HepG2 (cell line): ENCODE data around the gene CAGE1. TPM values are rescaled to one million over a fixed set of nuclear protein-coding genes. Genes with fewer than 3 reads are reported as not detected.

Experiments
- ATAC-seq: fragments of 200-7000 bp; cut with Tn5 transposase; 3 replicates; pipeline ENCODE4 v1.9.1; 2020; ENCODE audit warnings: mild to moderate bottlenecking, moderate library complexity
- BruUV-seq: library from RNA; stranded (reverse); fragments of 400-500 nt; replicated peaks from 2 replicates; lab custom pipeline; 2021; lab: Mats Ljungman, UMichigan
- CTCF ChIA-PET: fragments of 300-600 bp; formaldehyde crosslinking; extraction: SDS; loops from one replicate; lab custom pipeline; 2021; ENCODE audit warnings: low total read pairs, inconsistent platforms, low intra/inter-chr PET ratio; lab: Yijun Ruan, JAX
- POLR2A ChIA-PET: fragments of 350-600 bp; sonication (Branson Sonifier 250); formaldehyde crosslinking; loops from one replicate; lab custom pipeline; 2020; ENCODE audit warnings: antibody characterized with exemption, inconsistent platforms; lab: Yijun Ruan, JAX
- DNase-seq: peaks from one replicate; pipeline ENCODE4 v3.0.0-alpha.2; 2015; ENCODE audit warnings: low spot score
- FAIRE-seq: peaks from 3 replicates; lab custom pipeline; 2011; peaks lifted over from hg19 to GRCh38; lab: Jason Lieb, UNC
- H2AFZ ChIP-seq: one replicate; pipeline ENCODE4 v1.6.1; 2011; ENCODE audit warnings: low read length, inconsistent platforms
- H3K27ac ChIP-seq: fragments of 300-600 bp; 3 replicates; pipeline ENCODE4 v1.8.0; 2011; ENCODE audit warnings: mixed run types, mild to moderate bottlenecking, mixed read lengths, low read length, inconsistent platforms; ENCODE audit not compliant: insufficient read depth; ENCODE audit errors: extremely low read length
- H3K27me3 ChIP-seq, 2 experiments: fragments of 200-600 bp in 1 of 2; 2 replicates in 1 of 2; 3 replicates in 1 of 2; pipeline versions ENCODE4 v1.6.0 to v1.8.0; 2011; ENCODE audit warnings: low read length in 2 of 2, mild to moderate bottlenecking in 2 of 2, moderate library complexity in 2 of 2, inconsistent platforms in 1 of 2; ENCODE audit not compliant: insufficient read depth in 2 of 2, control insufficient read depth in 1 of 2
- H3K36me3 ChIP-seq, 2 experiments: fragments of 200-600 bp in 1 of 2; replicated peaks in 1 of 2; 2 replicates in 1 of 2; 3 replicates in 1 of 2; pipeline versions ENCODE4 v1.5.1 to v1.8.0; 2011; ENCODE audit warnings: low read length in 2 of 2, inconsistent platforms in 1 of 2; ENCODE audit not compliant: insufficient read depth in 2 of 2, control insufficient read depth in 1 of 2
- H3K4me1 ChIP-seq: 2 replicates; pipeline ENCODE4 v1.5.1; 2012; ENCODE audit warnings: low read length, inconsistent platforms; ENCODE audit not compliant: insufficient read depth
- H3K4me2 ChIP-seq: 2 replicates; pipeline ENCODE4 v1.6.0; 2011; ENCODE audit warnings: low read depth, low read length, inconsistent platforms
- H3K4me3 ChIP-seq, 3 experiments: fragments of 200-600 bp in 1 of 3; sonication (generic), shearing (Covaris generic) in 1 of 3; replicated peaks in 1 of 3; 2 replicates each; pipeline ENCODE4 v1.5.1; 2011 to 2016; ENCODE audit warnings: low read length in 3 of 3, inconsistent platforms in 2 of 3, low read depth in 2 of 3, mild to moderate bottlenecking in 2 of 3, control low read depth in 1 of 3, mixed read lengths in 1 of 3; ENCODE audit not compliant: insufficient read depth in 1 of 3
- H3K79me2 ChIP-seq: one replicate; pipeline ENCODE4 v1.6.1; 2011; ENCODE audit warnings: low read length, inconsistent platforms; ENCODE audit not compliant: insufficient read depth
- H3K9ac ChIP-seq: 2 replicates; pipeline ENCODE4 v1.6.0; 2011; ENCODE audit warnings: mild to moderate bottlenecking, low read depth, low read length, inconsistent platforms; ENCODE audit not compliant: insufficient read depth
- H3K9me3 ChIP-seq: 2 replicates; pipeline ENCODE4 v1.5.1; 2012; ENCODE audit warnings: mild to moderate bottlenecking, low read length
- H4K20me1 ChIP-seq: 2 replicates; pipeline ENCODE4 v1.6.0; 2011; ENCODE audit warnings: inconsistent platforms, mild to moderate bottlenecking, low read length, moderate library complexity; ENCODE audit not compliant: insufficient read depth
- GLI4 ChIP-seq: sonication (generic); formaldehyde crosslinking; IDR thresholded peaks from 2 replicates; pipeline ENCODE4 v1.5.1; 2020; ENCODE audit warnings: missing genetic modification reagents, mild to moderate bottlenecking, moderate library complexity, borderline replicate concordance
- MYPOP ChIP-seq: sonication (generic); formaldehyde crosslinking; IDR thresholded peaks from 2 replicates; pipeline ENCODE4 v1.8.1; 2023; ENCODE audit warnings: mild to moderate bottlenecking, moderate library complexity, missing genetic modification reagents
- POLR2G ChIP-seq: fragments of 200-400 bp; formaldehyde crosslinking; IDR thresholded peaks from 2 replicates; pipeline ENCODE4 v1.6.1; 2018; ENCODE audit warnings: mild to moderate bottlenecking, low read depth, low read length, moderate library complexity
- PRDM10 ChIP-seq: sonication (generic); formaldehyde crosslinking; IDR thresholded peaks from 2 replicates; pipeline ENCODE4 v1.4.0; 2020; ENCODE audit warnings: low read depth, missing genetic modification reagents
- RBM22 ChIP-seq: fragments of 200-400 bp; formaldehyde crosslinking; optimal IDR thresholded peaks from 2 replicates; pipeline ENCODE3; 2017; ENCODE audit warnings: mild to moderate bottlenecking, low read length, moderate library complexity
- RFX5 ChIP-seq: IDR thresholded peaks from 2 replicates; pipeline ENCODE4 v1.6.1; 2011; ENCODE audit warnings: low read depth, low read length, improper control_type of control experiment
- SSRP1 ChIP-seq: IDR thresholded peaks from 2 replicates; pipeline ENCODE4 v1.6.1; 2016; ENCODE audit warnings: control low read depth
- TP53 ChIP-seq: sonication (generic); formaldehyde crosslinking; conservative IDR thresholded peaks from 2 replicates; pipeline ENCODE4 v1.4.0; 2020; ENCODE audit warnings: missing genetic modification reagents
- ZNF782 ChIP-seq: sonication (generic); formaldehyde crosslinking; IDR thresholded peaks from 2 replicates; pipeline ENCODE4 v1.4.0; 2020; ENCODE audit warnings: missing genetic modification reagents, mild to moderate bottlenecking, borderline replicate concordance
- WGBS: methylation state at CpG from one replicate; pipeline ENCODE4 v1.1.6; 2017; ENCODE audit warnings: low lambda C conversion rate; 5-methylcytosine and 5-hydroxymethylcytosine counted together
- in situ Hi-C: cut with HindIII; loops from 2 replicates; pipeline ENCODE4 v1.10.0; 2017; ENCODE audit warnings: low pct_unique_long_range_greater_than_20kb; ENCODE audit not compliant: extremely low pct_ligation_motif_present
- intact Hi-C: fragments of 100-400 bp; cut with micrococcal nuclease; formaldehyde crosslinking; loops from one replicate; pipeline ENCODE4 v1.10.0; 2022; ENCODE audit not compliant: unreplicated experiment
- polyA plus RNA-seq, 8 experiments: library from polyadenylated mRNA; depleted of rRNA in 3 of 8; stranded (reverse) in 7 of 8; unstranded in 1 of 8; fragments of >200 nt; fragmentation: Illumina TruSeq in 4 of 8; extraction: Trizol in 4 of 8; gene quantifications; 2 replicates each; pipeline versions ENCODE4 v1.2.1 to v1.2.3, GENCODE V29; 2011 to 2016; ENCODE audit warnings: low read depth in 4 of 8, missing spikeins in 1 of 8, mixed read lengths in 1 of 8; ENCODE audit not compliant: insufficient read depth in 1 of 8
- total RNA-seq, 5 experiments: library from RNA; depleted of rRNA; stranded (reverse); fragments of >200 nt; fragmentation: Illumina TruSeq; extraction: Trizol; gene quantifications; 2 replicates each; pipeline ENCODE4 v1.2.3, GENCODE V29; 2016; ENCODE audit warnings: low read depth in 1 of 5
- TF ChIP-seq, protein P1 (sequence below): sonication (generic); formaldehyde crosslinking; IDR thresholded peaks from 2 replicates; pipeline ENCODE4 v1.5.0; 2020; ENCODE audit warnings: mild to moderate bottlenecking, missing genetic modification reagents, borderline replicate concordance
- TF ChIP-seq, protein P2 (sequence below): sonication (generic); formaldehyde crosslinking; IDR thresholded peaks from 2 replicates; pipeline ENCODE4 v1.5.0; 2020; ENCODE audit warnings: missing genetic modification reagents

Gene CAGE1
- total and polyA plus RNA-seq, 2 of the 13 experiments (the other 11 are each of a cell fraction or from before 2014, with no cell fraction given) = 0.03 to 0.15 TPM

DNA sequence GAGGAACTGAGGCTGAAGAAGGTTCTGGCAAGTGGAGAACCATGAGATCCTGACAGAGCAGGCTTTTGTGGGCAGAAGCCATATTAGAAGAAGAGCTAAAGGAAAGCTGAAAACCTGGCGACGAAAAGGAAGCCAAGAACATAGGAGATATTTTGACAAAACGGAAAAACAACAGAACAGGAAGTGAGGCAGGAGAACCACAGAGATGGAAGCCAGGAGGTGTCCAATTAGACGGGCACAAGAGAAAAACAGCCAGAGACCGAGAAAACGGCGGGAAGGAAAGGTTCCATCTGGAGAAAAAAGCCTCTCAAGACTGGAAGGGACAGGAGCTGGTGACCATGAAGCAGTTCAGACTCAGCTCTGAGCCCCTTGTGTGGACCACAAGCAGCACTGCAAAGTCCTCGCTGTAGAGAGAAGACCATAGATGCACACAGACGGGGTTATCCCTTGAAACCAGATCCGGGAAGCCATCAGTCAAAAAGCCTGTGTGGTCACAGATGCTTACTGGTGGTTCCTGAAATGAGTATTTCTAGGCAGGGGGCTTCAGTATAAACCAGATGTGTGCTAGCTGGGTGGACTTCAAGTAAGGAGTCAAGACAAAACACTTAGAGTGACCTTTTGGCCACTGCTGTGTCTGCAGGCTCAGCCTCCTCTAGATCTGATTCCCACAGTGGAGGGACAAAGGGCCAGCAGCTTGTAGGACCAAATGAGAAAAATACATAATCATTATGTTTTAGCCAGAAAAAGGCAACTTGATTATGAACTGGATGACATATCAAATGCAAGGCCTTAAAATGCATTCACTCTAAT, 107.2 kb downstream of the CAGE1 start:
- no peaks in the 10 kb centered on the region for H3K4me1 ChIP-seq
- no peaks in the 10 kb centered on the region for H3K79me2 ChIP-seq
- H3K9me3 ChIP-seq = no peaks in the 10 kb centered on the region
- no TSS peak for BruUV-seq
- no peak overlapping the region for H3K4me2 ChIP-seq
- H2AFZ ChIP-seq = no peak overlapping the region
- intact Hi-C loops (no loop called here), in situ Hi-C loops (loop anchor here (10.0 kb wide), 1 partner anchor 332 kb away; no protein-coding TSS in a partner anchor)
- ATAC-seq (peak; percentile 11), FAIRE-seq (no peak), DNase-seq (no peak)
- TF ChIP-seq, protein P1, sequence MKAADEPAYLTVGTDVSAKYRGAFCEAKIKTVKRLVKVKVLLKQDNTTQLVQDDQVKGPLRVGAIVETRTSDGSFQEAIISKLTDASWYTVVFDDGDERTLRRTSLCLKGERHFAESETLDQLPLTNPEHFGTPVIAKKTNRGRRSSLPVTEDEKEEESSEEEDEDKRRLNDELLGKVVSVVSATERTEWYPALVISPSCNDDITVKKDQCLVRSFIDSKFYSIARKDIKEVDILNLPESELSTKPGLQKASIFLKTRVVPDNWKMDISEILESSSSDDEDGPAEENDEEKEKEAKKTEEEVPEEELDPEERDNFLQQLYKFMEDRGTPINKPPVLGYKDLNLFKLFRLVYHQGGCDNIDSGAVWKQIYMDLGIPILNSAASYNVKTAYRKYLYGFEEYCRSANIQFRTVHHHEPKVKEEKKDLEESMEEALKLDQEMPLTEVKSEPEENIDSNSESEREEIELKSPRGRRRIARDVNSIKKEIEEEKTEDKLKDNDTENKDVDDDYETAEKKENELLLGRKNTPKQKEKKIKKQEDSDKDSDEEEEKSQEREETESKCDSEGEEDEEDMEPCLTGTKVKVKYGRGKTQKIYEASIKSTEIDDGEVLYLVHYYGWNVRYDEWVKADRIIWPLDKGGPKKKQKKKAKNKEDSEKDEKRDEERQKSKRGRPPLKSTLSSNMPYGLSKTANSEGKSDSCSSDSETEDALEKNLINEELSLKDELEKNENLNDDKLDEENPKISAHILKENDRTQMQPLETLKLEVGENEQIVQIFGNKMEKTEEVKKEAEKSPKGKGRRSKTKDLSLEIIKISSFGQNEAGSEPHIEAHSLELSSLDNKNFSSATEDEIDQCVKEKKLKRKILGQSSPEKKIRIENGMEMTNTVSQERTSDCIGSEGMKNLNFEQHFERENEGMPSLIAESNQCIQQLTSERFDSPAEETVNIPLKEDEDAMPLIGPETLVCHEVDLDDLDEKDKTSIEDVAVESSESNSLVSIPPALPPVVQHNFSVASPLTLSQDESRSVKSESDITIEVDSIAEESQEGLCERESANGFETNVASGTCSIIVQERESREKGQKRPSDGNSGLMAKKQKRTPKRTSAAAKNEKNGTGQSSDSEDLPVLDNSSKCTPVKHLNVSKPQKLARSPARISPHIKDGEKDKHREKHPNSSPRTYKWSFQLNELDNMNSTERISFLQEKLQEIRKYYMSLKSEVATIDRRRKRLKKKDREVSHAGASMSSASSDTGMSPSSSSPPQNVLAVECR (CRISPR knock-in tag) = no peak
- TF ChIP-seq SSRP1 (CRISPR knock-in tag) = peak; percentile 52; the same call in 1 of the 2 replicates
- no peak for TF ChIP-seq PRDM10 (CRISPR knock-in tag)
- TF ChIP-seq ZNF782 (CRISPR knock-in tag) = no peak
- no peak for TF ChIP-seq TP53 (CRISPR knock-in tag)
- peak; percentile 54 for TF ChIP-seq RBM22
- TF ChIP-seq POLR2G = peak; percentile 53
- no peak for TF ChIP-seq GLI4 (CRISPR knock-in tag)
- TF ChIP-seq MYPOP = no peak
- TF ChIP-seq RFX5 = no peak
- TF ChIP-seq, protein P2, sequence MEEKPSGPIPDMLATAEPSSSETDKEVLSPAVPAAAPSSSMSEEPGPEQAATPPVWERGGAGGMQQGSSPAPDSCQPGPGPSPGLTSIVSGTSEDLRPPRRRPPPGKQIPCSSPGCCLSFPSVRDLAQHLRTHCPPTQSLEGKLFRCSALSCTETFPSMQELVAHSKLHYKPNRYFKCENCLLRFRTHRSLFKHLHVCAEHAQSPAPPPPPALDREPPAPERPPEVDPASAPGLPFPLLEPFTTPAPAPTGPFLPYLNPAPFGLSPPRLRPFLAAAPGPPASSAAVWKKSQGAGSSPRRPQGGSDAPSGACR (CRISPR knock-in tag) = no peak
- no peak overlapping the region for H3K4me3 ChIP-seq
- ChIA-PET POLR2A (no interaction called here), CTCF (no interaction called here)
- no peaks in the 10 kb centered on the region for H3K27me3 ChIP-seq
- no peaks in the 10 kb centered on the region for H4K20me1 ChIP-seq
- no peak overlapping the region for H3K27ac ChIP-seq
- peaks cover 3 to 24% of the 10 kb centered on the region in 2 experiments; a peak in 4 of 5 replicates for H3K36me3 ChIP-seq
- 97% methylated on average over 10 of the region's 10 CpGs for WGBS
- no peak overlapping the region for H3K9ac ChIP-seq
